Mesothelial cell of epicardium (in vitro differentiated cells): Measurements from ENCODE around the gene PITPNC1. TPM values are rescaled to one million over a fixed set of nuclear protein-coding genes. Genes with fewer than 3 reads are reported as not detected.

ENCODE experiments used
- DNase-seq, 2 experiments: peaks; one replicate each; pipeline ENCODE4 v3.0.0; 2021; ENCODE audit warnings: low spot score in 2 of 2; ENCODE audit not compliant: unreplicated experiment in 2 of 2
- H3K27ac Mint-ChIP-seq: 2 replicates; pipeline ENCODE4 v1.8.0; 2021; ENCODE audit warnings: mixed read lengths
- H3K27me3 Mint-ChIP-seq: 2 replicates; pipeline ENCODE4 v1.8.0; 2021; ENCODE audit warnings: low read depth, mixed read lengths
- H3K36me3 Mint-ChIP-seq: 2 replicates; pipeline ENCODE4 v1.8.0; 2021; ENCODE audit warnings: mixed read lengths
- H3K4me1 Mint-ChIP-seq: 2 replicates; pipeline ENCODE4 v1.8.0; 2021; ENCODE audit warnings: mixed read lengths
- H3K4me3 Mint-ChIP-seq: 2 replicates; pipeline ENCODE4 v1.8.0; 2021; ENCODE audit warnings: mild to moderate bottlenecking, moderate library complexity, mixed read lengths
- H3K9me3 Mint-ChIP-seq: 2 replicates; pipeline ENCODE4 v1.8.0; 2021; ENCODE audit warnings: mixed read lengths
- CTCF ChIP-seq: fragments of 200-600 bp; sonication (generic); IDR thresholded peaks from one replicate; pipeline ENCODE4 v1.5.0; 2021; ENCODE audit warnings: antibody characterized with exemption; ENCODE audit not compliant: unreplicated experiment
- total RNA-seq: library from RNA; stranded (reverse); gene quantifications from 3 replicates; pipeline ENCODE4 v1.2.1, GENCODE V29; 2021

The PITPNC1 gene
- total RNA-seq, 1 donor from 2014 or later = 19.9 TPM

GRCh38 chr17:67496286-67496685, 119.2 kb downstream of the PITPNC1 start:
- Mint-ChIP-seq H3K9me3 (peaks cover 4% of the 10 kb centered on the region), H3K27me3 (peaks cover 3% of the 10 kb centered on the region), H3K4me3 (no peak overlapping the region), H3K27ac (no peak overlapping the region), H3K4me1 (peaks cover 7% of the 10 kb centered on the region), H3K36me3 (no peaks in the 10 kb centered on the region)
- no peak for TF ChIP-seq CTCF
- DNase-seq = no peak

- Mint-ChIP-seq H3K27ac (no peak overlapping the region), H3K9me3 (peaks cover 4% of the 10 kb centered on the region), H3K4me1 (no peaks in the 10 kb centered on the region), H3K4me3 (no peak overlapping the region), H3K36me3 (no peaks in the 10 kb centered on the region), H3K27me3 (no peaks in the 10 kb centered on the region)
- no peak for TF ChIP-seq CTCF
- no peak for DNase-seq
Observed at GRCh38 chr17:67499685-67500084, 122.6 kb downstream of the PITPNC1 start.

- H3K27me3 Mint-ChIP-seq = no peaks in the 10 kb centered on the region
- peaks cover 4% of the 10 kb centered on the region for H3K9me3 Mint-ChIP-seq
- H3K4me3 Mint-ChIP-seq = no peak overlapping the region
- no peak for TF ChIP-seq CTCF
- no peak for DNase-seq
- H3K36me3 Mint-ChIP-seq = no peaks in the 10 kb centered on the region
- H3K27ac Mint-ChIP-seq = no peak overlapping the region
- no peaks in the 10 kb centered on the region for H3K4me1 Mint-ChIP-seq
Observed at GRCh38 chr17:67500261-67500660, 123.2 kb downstream of the PITPNC1 start.

GRCh38 chr17:67500677-67501300, 123.7 kb downstream of the PITPNC1 start:
- TF ChIP-seq CTCF = no peak
- Mint-ChIP-seq H3K4me3 (no peak overlapping the region), H3K27me3 (no peaks in the 10 kb centered on the region), H3K4me1 (no peaks in the 10 kb centered on the region), H3K9me3 (no peaks in the 10 kb centered on the region), H3K36me3 (no peaks in the 10 kb centered on the region), H3K27ac (no peak overlapping the region)
- DNase-seq = no peak

DNA sequence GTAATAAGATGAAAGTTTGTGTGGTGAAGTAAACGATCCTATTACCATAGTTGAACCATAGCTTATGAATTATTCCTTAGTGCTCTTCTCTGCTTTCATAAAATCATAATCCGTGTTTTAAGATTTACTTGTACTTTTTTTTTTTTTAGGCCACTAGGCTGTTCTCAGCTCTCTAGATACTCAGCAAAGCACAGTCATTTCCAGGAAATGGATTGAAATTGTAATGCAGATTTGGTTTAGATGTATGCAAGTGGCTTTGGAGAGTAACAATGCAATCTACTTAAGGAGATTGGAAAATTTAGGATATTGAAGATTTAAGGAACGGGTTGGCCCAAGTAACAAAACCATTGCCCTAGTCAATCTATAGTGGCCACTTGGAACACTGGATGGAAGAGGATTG, 125.1 kb downstream of the PITPNC1 start:
- Mint-ChIP-seq H3K4me3 (no peak overlapping the region), H3K27ac (no peak overlapping the region), H3K27me3 (no peaks in the 10 kb centered on the region), H3K9me3 (peaks cover 4% of the 10 kb centered on the region), H3K4me1 (no peaks in the 10 kb centered on the region), H3K36me3 (peaks cover 3% of the 10 kb centered on the region)
- DNase-seq = no peak
- no peak for TF ChIP-seq CTCF

DNA sequence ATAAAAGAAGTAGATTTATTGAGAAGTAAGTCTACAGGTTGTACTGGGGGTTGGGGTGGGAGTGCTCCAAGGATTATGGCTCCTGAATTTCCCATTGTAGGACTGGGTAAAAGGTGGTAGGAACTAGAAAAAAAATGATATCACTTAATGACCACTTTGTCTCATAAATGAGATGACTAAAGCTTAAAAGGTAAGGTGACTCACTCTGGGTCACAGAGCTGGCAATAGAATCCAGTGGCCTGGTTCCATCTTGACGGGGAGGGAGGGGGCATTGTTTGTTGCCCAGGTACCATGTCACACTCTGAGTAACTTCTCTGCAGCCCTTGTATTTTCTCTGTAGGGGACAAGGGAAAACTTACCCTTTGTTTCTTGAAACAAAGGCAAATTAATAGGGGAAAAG, 126.1 kb downstream of the PITPNC1 start:
- H3K27me3 Mint-ChIP-seq = no peaks in the 10 kb centered on the region
- no peak for DNase-seq
- peaks cover 9% of the 10 kb centered on the region for H3K9me3 Mint-ChIP-seq
- no peak for TF ChIP-seq CTCF
- no peak overlapping the region for H3K27ac Mint-ChIP-seq
- no peak overlapping the region for H3K4me3 Mint-ChIP-seq
- H3K4me1 Mint-ChIP-seq = no peaks in the 10 kb centered on the region
- H3K36me3 Mint-ChIP-seq = peaks cover 7% of the 10 kb centered on the region
